ENCODE results near the gene NUP160.
"Not testable (repeated sequence)": the region's sequence is repeated elsewhere in the genome, so short reads cannot be mapped to it uniquely, and the experiment has no call there.

Gene NUP160, protein sequence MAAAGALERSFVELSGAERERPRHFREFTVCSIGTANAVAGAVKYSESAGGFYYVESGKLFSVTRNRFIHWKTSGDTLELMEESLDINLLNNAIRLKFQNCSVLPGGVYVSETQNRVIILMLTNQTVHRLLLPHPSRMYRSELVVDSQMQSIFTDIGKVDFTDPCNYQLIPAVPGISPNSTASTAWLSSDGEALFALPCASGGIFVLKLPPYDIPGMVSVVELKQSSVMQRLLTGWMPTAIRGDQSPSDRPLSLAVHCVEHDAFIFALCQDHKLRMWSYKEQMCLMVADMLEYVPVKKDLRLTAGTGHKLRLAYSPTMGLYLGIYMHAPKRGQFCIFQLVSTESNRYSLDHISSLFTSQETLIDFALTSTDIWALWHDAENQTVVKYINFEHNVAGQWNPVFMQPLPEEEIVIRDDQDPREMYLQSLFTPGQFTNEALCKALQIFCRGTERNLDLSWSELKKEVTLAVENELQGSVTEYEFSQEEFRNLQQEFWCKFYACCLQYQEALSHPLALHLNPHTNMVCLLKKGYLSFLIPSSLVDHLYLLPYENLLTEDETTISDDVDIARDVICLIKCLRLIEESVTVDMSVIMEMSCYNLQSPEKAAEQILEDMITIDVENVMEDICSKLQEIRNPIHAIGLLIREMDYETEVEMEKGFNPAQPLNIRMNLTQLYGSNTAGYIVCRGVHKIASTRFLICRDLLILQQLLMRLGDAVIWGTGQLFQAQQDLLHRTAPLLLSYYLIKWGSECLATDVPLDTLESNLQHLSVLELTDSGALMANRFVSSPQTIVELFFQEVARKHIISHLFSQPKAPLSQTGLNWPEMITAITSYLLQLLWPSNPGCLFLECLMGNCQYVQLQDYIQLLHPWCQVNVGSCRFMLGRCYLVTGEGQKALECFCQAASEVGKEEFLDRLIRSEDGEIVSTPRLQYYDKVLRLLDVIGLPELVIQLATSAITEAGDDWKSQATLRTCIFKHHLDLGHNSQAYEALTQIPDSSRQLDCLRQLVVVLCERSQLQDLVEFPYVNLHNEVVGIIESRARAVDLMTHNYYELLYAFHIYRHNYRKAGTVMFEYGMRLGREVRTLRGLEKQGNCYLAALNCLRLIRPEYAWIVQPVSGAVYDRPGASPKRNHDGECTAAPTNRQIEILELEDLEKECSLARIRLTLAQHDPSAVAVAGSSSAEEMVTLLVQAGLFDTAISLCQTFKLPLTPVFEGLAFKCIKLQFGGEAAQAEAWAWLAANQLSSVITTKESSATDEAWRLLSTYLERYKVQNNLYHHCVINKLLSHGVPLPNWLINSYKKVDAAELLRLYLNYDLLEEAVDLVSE (N-terminal part only)

DNA sequence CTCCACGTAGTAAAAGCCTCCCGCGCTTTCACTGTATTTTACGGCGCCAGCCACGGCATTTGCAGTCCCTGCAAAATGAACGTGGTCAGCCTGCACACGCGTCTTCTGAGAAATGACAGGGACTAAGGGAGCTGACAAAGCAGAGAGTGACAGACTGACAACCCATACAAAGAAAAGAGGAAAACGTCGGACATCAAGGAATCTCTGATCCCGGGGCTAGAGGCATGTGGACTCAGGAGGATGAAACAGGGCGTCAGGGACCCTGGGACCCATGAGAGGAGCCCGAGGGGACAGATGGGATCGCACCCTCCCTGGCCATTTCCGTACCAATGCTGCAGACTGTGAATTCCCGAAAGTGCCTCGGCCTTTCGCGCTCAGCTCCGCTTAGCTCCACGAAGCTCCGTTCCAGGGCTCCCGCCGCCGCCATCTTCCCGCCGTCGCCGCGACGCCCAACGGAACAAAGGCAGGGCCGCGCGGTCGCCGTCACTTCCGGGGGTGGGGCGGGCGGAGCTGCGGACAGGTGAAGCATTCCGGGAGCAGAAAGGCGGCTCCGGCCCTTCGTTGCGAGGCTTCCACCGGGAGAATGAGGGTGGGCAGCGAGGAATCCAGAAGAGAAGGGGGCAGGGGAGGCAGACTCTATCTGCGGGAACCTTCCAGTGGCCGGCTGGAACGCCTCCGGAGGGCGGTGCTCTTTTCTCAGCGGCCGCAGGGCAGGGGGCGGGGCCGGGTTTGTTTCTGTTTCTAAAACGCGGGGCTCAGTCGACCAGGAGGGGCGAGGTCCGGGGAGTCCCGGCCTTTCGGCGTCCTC, at the start of gene NUP160:
Gene NUP160, minus strand, starts transcription at position 459 of the 808 bp plus-strand sequence. Its CDS starts 32 bp downstream, at position 427.
- peak; percentile 60 for DNase-seq

DNA sequence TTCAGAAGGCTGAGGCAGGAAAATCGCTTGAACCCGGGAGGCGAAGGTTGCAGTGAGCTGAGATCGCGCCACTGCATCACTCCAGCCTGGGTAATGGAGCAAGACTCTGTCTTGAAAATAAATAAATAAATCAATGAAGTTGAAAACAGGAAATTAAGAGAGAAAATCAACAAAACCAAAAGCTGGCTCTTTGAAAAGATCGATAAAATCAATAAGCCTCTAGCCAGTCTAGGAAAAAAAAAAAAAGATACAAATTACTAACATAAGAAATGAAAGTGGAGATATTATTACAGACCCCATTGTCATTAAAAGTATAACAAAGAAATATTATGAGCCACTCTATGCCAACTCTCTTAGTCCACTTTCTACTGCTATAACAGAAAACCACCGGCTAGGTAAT, 48.0 kb upstream of the NUP160 start:
- DNase-seq, result no peak

DNA sequence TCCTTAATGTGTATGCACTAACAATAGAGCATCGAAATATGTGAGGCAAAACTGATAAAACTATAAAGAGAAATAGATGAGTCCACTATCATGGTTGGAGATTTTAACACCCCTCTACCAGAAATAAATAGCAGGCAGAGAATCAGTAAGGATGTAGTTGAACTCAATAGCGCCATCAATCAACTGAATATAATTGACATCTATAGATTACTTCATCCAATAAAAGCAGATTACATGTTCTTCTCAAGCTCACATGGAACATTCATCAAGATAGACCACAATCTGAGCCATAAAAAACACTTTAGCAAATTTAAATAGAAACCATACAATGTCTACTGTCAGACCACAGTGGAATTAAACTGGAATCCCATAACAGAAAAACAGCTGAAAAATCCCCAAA, 46.9 kb upstream of the NUP160 start:
- DNase-seq, result no peak

DNA sequence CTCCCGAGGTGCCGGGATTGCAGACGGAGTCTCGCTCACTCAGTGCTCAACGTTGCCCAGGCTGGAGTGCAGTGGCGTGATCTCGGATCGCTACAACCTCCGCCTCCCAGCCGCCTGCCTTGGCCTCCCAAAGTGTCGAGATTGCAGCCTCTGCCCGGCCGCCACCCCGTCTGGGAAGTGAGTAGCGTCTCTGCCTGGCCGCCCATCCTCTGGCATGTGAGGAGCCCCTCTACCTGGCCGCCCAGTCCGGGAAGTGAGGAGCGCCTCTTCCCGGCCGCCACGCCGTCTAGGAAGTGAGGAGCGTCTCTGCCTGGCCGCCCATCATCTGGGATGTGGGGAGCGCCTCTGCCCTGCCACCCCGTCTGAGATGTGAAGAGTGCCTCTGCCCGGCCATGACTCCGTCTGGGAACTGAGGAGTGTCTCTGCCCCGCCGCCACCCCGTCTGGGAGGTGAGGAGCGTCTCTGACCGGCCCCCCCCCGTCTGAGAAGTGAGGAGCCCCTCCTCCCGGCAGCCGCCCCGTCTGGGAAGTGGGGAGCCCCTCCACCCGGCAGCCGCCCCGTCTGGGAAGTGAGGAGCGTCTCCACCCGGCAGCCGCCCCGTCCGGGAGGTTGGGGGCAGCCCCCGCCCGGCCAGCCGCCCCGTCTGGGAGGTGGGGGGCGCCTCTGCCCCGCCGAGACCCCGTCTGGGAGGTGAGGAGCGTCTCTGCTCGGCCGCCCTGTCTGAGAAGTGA, 44.6 kb upstream of the NUP160 start:
- DNase-seq, result not testable (repeated sequence)

DNA sequence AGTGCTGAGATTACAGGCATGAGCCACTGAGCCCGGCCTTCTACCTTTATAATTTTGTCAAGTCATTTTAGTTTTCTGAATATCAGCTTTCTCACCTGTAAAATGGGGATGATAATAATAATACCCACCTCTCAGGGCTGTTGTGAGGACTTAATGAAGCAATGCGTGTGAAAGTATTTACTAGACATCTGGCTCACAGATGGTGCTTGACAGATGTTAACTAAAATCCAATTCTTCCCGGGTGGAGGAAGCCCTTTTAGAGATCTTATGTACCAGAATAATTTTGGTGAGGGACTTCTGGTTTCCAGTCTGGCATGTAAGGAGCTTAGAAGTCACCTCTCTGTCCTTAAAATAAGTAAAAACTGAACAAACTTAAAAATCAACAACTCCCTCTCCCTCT, 43.7 kb upstream of the NUP160 start:
- no peak for DNase-seq

DNA sequence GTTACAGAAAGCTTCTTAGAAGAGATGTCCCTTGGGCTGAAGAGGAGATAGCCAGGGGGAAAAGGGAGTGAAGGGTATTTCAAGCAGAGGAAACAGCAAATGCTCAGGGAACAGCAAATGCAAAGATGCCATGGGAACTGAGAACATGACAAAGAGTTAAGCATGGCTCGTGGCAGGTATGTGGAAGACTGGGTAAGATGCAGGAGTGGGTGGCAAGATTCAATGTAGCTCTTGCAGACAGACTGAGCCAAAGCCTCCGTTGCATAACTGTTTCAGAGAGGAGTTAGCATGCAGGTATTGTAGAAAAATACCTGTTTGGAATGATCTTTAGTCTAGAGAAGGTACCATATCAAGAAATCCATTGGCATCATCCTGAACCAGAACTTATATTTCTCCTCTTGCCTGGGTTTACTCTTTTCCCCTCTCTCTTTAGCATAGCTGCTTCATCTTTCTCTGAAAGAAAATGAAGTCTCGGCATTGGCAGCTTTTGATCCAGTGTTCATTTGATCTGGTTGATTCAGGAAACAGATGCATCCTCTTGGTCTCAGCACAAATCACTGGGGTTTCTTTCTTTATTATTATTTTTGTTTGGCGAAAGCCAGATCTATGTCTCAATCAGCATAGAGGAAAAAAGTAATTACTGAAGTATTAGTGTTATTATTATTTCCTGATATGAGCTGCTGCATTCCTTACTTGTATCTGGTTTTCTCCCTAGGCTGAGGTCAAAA, 41.7 kb upstream of the NUP160 start:
- DNase-seq, result no peak

DNA sequence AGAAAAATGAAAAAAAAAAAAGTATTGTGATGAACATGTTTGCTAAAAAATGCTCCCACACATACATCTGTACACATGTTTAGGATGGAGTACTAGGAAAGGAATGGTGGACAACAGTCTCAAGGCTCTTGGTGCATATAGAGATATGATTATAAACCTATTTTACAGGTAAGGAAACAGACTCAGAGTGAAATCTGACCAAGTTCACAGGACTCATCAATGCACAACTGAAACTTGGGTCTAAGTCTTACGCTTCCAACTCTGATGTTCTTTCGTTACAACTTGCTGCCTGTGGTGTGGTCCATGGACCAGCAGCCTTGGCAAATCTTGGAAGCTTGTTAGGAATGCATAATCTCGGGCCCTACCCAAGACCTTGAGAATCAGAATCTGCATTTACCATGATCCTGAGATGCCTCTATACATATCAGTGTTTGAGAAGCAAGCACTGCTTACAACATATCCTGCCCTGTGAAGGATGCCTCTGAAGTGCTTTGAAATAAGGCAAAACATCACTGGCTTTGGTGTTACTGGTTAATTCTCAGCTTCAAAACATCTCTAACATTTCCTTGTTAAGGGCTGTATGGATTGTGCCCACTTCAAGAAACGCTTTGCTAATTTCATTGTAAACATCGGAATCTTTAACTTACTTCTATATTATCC, 39.9 kb upstream of the NUP160 start:
- DNase-seq, result no peak

DNA sequence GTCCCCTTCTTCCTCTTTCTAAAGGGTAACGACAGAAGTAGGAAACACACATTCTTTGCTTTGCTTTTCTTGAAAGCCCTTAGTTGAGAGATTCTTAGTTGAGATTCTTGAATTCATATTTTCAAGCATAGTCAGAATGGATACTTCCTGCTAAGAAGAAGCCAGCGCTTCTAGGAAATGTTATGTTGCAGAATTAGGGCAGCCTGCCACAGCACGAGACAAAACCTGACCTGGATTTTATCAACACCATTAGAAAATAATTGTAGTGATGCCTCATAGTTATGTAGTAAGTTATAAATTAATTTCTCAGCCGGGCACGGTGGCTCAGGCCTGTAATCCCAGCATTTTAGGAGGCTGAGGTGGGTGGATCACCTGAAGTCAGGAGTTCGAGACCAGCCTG, 37.9 kb upstream of the NUP160 start:
- DNase-seq, result peak; percentile 62

DNA sequence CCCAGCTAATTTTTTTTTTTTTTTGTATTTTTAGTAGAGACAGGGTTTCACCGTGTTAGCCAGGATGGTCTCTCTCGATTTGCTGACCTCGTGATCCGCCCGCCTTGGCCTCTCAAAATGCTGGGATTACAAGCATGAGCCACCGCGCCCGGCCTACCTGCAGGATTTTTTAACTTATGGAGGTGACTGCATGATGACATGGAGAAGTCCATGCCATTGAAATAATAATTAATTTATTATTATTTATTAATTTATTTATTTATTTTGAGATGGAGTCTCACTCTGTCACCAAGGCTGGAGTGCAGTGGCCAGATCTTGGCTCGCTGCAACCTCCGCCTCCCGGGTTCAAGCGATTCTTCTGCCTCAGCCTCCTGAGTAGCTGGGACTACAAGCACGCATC, 34.3 kb upstream of the NUP160 start:
- not testable (repeated sequence) for DNase-seq

DNA sequence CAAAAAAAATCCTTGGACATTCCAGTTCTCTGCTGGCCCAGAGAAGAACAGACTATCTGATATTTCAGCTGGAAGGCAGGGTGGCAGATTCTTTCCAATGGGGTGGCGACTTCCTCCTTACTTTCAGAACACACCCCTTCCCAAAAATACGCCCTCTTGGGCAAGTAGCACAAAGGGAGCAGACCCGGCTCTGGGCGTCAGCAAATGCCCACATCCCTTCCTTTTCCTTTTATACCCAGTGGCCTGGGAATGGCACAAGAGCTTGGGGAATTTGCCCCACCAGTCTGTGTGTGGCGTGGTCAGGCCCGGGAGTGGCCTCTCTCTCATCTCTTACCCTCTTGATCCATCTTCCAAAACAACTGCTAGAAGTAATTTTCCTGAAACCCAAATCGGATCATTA, 33.0 kb upstream of the NUP160 start:
- DNase-seq, result no peak

DNA sequence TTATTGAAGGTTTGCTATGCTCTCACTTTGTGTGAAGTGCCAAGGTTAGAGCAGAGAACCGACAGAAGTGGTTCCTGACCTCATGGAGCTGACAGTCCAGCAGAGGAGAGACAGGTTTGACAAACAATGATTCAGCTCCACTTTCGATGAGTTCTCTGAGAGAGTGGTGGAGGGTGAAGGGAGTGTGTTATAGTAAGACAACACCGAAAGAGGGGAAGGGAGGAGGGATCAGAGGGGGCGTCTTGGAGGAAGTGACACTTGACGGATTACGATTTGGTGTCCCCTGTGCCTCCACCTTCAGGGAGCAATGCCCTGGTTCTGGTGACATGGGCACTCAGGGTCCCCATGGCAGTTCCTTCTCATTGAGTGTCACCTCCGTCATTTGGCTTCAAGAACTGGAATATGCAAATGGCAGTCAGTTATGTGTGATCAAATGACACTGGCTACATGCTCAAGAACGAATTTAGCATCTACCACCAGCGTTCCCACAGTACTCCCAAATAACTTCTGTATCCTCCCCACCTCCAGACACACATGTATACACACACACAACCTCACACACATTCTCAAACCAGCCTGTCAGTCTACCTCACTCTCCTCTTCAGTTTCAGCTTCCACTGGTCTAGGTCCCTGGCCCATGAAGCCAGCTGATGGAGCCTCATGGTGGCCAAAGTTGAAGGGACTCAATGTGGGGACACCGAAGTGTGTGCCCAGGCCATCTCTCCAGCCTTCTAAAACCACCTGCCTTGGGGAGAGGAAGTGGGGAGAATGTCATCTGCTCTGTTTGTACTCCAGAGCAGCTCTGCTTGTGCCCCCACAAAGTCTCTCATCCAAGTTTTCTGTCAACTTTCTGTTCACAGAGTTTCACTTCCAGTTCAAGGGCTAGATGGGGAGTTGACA, 31.4 kb upstream of the NUP160 start:
- no peak for DNase-seq

DNA sequence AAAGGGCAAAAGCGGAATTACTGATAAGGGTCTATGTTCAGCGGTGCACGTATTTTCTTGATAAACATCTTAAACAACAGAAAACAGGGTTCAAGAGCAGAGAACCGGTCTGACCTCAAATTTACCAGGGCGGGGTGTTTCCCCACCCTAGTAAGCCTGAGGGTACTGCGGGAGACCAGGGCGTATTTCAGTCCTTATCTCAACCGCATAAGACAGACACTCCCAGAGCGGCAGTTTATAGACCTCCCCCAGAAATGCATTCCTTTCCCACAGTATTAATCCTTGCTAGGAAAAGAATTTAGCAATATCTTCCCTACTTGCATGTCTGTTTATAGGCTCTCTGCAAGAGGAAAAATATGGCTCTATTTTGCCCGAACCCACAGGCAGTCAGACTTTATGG, 27.7 kb upstream of the NUP160 start:
- peak; percentile 29 for DNase-seq

DNA sequence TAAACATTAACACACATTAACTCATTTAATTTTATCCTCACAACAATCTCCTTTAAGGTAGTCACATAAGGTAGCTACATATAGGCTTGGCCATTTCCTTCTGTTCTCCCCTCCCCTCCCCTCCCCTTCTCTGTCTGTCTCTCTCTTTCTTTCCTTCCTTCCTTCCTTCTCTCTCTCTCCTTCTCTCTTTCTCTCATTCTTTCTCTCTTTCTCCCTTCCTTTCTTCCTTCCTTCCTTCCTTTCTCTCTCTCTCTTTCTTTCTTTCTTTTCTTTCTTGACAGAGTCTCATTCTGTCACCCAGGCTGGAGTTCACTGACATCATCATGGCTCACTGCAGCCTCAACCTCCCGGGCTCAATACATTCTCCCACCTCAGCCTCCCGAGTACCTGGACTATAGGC, 22.3 kb upstream of the NUP160 start:
- no peak for DNase-seq

DNA sequence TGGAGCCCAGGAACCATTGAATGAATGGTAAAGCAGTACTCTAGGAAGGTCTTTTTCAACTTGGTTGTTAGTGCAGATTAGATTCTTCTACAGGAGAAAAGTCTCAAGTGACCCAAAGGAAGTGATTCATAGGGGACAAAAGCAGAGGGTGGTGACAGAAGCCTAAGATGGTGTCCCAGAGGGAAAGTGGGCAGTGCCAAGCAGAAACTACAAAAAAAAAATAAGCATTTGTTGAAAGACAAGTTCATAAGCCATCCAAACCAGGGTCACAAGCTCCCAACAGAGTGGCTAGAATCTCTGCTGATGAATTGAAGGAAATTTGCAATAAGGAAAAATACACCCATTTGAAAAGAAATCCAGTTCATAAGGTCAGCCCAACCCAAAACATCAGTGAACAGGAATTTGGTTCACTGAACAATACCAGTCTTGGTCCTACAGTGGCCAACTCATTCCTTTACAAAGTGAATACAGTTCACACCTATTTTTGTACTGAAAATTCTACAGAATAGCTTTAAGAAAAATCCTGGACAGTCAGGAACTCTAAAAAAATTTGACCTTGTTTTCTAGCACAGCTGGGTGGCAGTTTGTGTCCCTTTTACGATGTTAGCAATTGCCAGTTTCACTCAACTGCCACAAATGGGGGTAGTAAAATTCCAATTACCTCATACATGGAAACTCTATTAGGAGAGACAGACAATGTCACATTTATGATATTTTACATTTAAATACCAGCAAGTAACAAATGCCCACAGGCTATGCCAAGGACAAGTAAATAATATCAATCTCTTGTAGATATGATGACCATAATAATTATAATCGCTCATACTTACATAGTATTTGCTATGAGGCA, 21.6 kb upstream of the NUP160 start:
- no peak for DNase-seq

DNA sequence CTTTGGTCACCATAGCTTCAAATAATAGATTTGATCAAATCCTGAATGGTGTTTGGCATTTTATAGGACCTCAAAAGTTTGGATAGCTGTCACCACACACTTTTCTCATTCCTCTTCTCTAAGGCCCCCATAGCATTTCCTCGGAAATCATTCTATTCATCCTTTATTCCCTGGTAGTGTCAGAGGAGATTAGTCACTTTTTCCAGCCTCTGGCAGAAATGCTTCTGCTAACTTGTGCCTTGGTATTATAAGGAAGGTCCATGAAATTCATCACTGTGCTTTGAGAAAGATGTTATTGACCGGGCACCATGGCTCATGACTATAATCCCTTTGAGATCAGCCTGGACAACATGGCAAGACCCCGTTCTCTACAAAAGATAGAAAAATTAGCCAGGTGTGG, 19.7 kb upstream of the NUP160 start:
- peak; percentile 41 for DNase-seq

DNA sequence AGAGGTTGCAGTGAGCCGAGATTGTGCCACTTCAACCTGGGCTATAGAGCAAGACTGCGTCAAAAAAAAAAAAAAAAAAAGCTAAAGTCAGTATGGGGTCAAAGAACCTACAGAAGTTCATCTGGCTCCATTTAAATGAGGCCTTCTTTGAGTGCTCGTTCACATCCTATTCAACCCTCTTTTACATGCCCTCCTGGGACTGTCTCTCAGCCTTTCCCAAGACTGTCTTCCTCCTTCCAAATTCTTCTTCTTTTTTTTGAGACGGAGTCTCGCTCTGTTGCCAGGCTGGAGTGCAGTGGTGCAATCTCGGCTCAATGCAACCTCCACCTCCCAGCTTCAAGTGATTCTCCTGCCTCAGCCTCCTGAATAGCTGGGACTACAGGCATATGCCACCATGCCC, 18.7 kb upstream of the NUP160 start:
- DNase-seq, result not testable (repeated sequence)

DNA sequence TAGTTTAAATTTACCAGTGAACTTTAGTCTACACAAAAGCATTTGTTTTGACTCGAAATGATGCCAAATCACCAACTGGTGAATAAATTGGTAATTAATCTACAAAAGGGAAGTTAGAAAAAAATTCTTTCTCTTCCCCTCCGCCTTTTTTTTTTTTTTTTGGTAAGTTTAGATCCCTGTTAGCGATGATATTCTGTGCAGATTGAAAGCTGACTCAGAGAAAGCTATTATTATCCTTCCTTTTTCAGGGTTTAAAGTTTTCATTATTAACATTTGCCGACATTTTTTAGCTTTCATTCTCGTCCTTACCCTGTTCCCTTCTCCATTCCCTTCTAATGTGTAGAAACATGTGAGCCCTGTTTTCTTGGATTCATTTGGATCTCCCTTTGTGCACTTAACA, 16.8 kb upstream of the NUP160 start:
- no peak for DNase-seq

DNA sequence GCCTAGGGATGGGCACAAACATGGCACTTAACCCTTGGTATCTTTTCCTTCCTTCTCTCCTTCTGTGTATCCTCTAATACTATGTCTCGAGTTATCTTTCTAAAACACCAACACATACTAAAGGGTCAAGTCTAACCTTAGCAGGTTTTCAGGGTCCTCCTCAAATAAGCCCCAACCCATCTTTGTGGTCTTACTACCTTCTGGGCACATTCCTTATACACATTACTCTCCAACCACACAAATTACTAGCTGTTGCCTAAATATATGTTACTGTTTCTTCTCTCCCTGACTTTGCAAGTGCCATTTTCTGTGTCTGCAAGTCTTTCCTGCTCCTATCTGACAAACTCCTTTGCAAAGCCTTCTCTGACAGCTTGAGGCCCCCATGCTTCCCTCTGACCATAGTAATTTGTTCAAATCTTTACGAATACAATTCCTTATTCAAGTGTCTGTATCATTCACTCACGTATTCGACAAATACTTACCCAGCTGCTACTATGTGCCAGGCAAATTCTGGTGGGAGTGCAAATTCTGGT, 15.8 kb upstream of the NUP160 start:
- no peak for DNase-seq
